HTERT RPE-1 (cell line): Measurements from ENCODE around the gene KLHL21.

Experiments used
- in situ Hi-C: fragments of 300-500 bp; cut with MboI; formaldehyde crosslinking; loops from 4 replicates; pipeline ENCODE4 v1.14.3; 2020; ENCODE audit warnings: low sequenced_read_pairs

KLHL21 gene

DNA sequence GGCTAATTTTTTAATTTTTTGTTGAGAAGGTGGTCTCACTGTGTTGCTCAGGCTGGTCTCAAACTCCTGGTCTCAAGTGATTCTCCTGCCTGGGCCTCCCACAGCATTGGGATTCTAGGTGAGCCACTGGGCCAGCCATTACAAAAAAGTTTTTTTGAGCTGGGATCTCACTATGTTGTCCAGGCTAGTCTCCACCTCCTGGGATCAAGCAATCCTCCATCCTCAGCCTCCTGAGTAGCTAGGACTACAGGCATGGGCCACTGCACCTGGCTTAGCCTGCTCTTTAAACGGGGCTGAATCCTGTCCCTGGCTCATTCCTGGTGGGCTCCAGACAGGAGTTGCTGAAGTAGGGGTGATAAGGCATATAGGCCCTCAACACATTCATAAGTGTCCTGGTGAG lies 45.1 kb downstream of the KLHL21 start:
- in situ Hi-C loops = no loop called here

- in situ Hi-C loops = no loop called here
Observed at GRCh38 chr1:6554907-6555778, 47.5 kb downstream of the KLHL21 start, which contains the start of gene TAS1R1. Gene TAS1R1, plus strand, starts transcription at chr1:6555307. Its CDS starts 67 bp downstream, at chr1:6555374.

DNA sequence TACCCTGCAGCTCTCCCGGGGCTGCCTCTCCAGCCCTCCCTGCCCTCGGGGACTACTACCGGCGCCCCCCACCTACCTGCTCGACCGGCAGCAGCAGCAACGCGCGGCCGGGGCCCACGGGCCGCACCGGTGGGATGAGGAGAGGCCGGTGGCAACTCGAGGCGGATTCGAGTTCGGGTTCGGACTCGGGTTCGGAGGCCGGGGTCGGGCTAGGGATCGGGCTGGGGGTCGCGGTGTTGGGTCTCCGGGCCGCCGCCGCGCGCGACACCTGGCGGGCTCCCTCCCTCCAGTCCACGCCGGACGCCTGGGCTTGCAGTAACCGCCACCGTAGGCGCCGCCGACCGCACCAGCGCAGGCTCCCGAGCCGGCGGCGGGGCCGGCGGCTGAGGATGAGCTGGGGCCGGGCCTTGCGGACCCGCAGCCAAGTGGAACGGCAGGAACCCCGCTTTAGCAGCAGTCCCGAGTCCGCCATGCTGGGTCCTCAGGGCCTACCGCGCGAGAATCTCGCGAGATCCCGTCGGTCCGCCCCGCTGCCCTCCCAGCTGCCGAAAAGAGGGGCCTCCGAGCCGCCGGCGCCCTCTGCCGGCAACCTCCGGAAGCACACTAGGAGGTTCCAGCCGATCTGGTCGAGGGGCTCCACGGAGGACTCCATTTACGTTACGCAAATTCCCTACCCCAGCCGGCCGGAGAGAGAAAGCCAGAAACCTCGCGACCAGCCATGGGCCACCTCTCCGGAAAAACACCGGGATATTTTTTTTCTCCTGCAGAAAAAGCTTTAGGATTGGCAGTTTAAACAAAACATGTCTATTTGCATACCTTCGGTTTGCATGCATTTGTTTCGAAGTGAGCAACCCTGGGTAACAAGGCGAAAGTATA lies 48.4 kb downstream of the KLHL21 start, which contains the start of gene NOL9:
Gene NOL9, minus strand, starts transcription at position 483 of the 876 bp plus-strand sequence. Its CDS starts 11 bp downstream, at position 472.
- in situ Hi-C loops = no loop called here

- in situ Hi-C loops = no loop called here
Observed at GRCh38 chr1:6547301-6547700, 55.4 kb downstream of the KLHL21 start.

DNA sequence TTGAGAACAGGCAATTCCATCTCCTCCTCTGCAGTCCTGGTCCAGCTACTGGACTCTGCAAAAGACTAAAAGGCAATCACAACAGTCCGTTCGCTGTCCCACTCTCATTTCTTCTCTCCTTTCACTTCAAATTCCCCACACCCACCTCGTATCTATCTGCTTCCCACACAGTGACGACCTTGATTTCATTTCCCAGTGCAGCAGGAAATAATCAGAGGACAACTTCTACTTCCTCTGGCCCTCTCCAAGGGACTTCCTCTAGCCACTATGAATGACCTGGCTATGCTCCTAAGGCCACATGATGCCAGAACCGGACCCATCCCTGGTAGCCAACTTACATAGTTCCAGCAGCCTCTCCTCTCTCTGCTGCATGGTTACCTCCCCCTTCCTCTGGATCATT lies 56.3 kb downstream of the KLHL21 start:
- in situ Hi-C loops = no loop called here

DNA sequence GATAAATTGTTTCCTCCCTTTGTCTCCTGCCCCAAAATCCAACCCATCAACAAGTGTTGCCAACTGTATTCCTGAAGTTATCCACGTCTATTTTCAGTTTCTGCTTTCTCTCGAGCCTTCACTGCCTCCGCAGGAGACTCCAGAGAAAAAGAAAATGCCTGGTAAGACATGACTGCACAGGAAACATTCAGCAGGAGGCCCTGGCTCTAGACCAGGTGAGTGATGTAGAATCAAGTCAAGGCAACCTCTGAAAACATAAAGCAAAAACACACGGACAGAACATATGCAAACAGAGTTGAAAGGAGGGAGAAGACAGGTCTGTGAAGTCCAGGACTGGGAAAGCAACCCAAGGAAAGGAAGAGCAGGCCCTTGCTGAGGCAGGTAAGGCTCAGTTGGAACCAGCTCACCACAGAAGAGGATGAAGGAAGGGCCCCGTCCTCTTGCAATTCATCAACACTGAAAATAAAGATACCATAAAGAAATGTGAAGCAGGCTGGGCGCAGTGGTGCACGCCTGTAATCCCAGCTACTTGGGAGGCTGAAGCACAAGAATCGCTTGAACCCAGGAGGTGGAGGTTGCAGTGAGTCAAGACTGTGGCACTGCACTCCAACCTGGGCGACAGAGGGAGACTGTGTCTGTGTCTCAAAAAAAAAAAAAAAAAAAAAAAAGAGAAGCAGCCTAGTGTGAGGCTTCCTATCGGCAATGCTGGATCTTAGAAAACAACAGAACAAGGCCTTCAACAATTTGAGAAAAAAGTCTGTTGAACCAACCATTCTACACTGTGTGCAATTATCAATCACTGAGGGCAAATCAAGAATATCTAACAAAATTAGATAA lies 57.2 kb downstream of the KLHL21 start:
- in situ Hi-C loops = no loop called here

DNA sequence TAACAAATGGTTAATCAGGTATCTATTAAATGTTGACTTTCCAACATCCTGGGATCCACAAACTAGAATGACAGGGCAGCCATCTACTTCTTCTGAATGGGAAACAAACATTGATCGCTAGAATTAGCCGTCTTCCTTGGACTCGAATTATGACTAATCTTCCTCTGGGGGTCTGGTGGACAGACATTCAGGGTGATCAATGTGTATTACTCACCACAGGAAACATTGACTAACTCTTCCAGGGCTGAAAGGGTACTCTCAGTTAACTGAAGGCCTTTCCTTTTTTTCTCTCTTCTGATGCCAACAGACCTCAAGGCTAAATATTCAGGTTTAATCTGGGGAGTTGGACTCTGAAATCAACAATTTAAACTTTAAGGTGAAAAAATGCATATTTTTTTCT lies 57.8 kb downstream of the KLHL21 start:
- in situ Hi-C loops = no loop called here
